ENCODE data around the gene JUNB.
"Not testable (repeated sequence)": the region's sequence is repeated elsewhere in the genome, so short reads cannot be mapped to it uniquely, and the experiment has no call there.

Gene JUNB

GRCh38 chr19:12804051-12804450 lies 12.8 kb downstream of the JUNB start:
- no peak overlapping the region for H3K4me3 ChIP-seq (ENCODE audit: low read length)
- no peak for TF ChIP-seq CTCF (conservative IDR thresholded peaks at IDR 0.05; ENCODE audit: low read depth, low read length)

GRCh38 chr19:12806242-12807081 lies 15.2 kb downstream of the JUNB start, which contains the start of gene RNASEH2A:
Gene RNASEH2A, plus strand, starts transcription at chr19:12806584. Its CDS starts 90 bp downstream, at chr19:12806674.
- TF ChIP-seq CTCF (conservative IDR thresholded peaks at IDR 0.05; ENCODE audit: low read depth, low read length) = no peak
- DNase-seq (ENCODE audit: low read depth) = no peak
- peak within 1 kb of the TSS; percentile 70 for H3K4me3 ChIP-seq (ENCODE audit: low read length)

More at GRCh38 chr19:12804051-12804450, 12.8 kb downstream of the JUNB start:
- DNase-seq (ENCODE audit: low read depth) = no peak

GRCh38 chr19:12815088-12815487 lies 23.8 kb downstream of the JUNB start:
- no peak for TF ChIP-seq CTCF (conservative IDR thresholded peaks at IDR 0.05; ENCODE audit: low read depth, low read length)
- no peak overlapping the region for H3K4me3 ChIP-seq (ENCODE audit: low read length)
- DNase-seq (ENCODE audit: low read depth) = no peak

- not testable (repeated sequence) for H3K4me3 ChIP-seq (ENCODE audit: low read length); DNase-seq (ENCODE audit: low read depth)
Measured at GRCh38 chr19:12817188-12817587, 25.9 kb downstream of the JUNB start.

GRCh38 chr19:12817810-12818209 lies 26.5 kb downstream of the JUNB start:
- DNase-seq (ENCODE audit: low read depth); H3K4me3 ChIP-seq (ENCODE audit: low read length): not testable (repeated sequence)

- no peak for DNase-seq (ENCODE audit: low read depth)
Measured at GRCh38 chr19:12821761-12822160, 30.5 kb downstream of the JUNB start.

GRCh38 chr19:12825254-12826131 lies 34.2 kb downstream of the JUNB start:
- no peak for DNase-seq (ENCODE audit: low read depth)
- H3K4me3 ChIP-seq (ENCODE audit: low read length) = no peak overlapping the region
- peak; percentile 61 for TF ChIP-seq CTCF (conservative IDR thresholded peaks at IDR 0.05; ENCODE audit: low read depth, low read length)

More at GRCh38 chr19:12821761-12822160, 30.5 kb downstream of the JUNB start:
- no peak overlapping the region for H3K4me3 ChIP-seq (ENCODE audit: low read length)
- no peak for TF ChIP-seq CTCF (conservative IDR thresholded peaks at IDR 0.05; ENCODE audit: low read depth, low read length)

Data from retinal pigment epithelial cell (primary cell).